Glutamatergic neuron (in vitro differentiated cells): ENCODE results near the gene NXPH2. TPM values are rescaled to one million over a fixed set of nuclear protein-coding genes. Genes with fewer than 3 reads are reported as not detected.

Source experiments
- DNase-seq: peaks from one replicate; pipeline ENCODE4 v3.0.0; 2022
- H3K27ac Mint-ChIP-seq: one replicate; pipeline ENCODE4 v1.8.0; 2020; ENCODE audit warnings: mild to moderate bottlenecking, mixed read lengths, inconsistent platforms; ENCODE audit not compliant: unreplicated experiment
- H3K27me3 Mint-ChIP-seq: one replicate; pipeline ENCODE4 v1.8.0; 2020; ENCODE audit warnings: mild to moderate bottlenecking, moderate library complexity, mixed read lengths, inconsistent platforms; ENCODE audit not compliant: unreplicated experiment
- H3K36me3 Mint-ChIP-seq: one replicate; pipeline ENCODE4 v1.8.0; 2020; ENCODE audit warnings: mild to moderate bottlenecking, mixed read lengths, inconsistent platforms; ENCODE audit not compliant: unreplicated experiment
- H3K4me1 Mint-ChIP-seq: one replicate; pipeline ENCODE4 v1.8.0; 2020; ENCODE audit warnings: mild to moderate bottlenecking, low read depth, mixed read lengths, inconsistent platforms; ENCODE audit not compliant: unreplicated experiment
- H3K4me3 Mint-ChIP-seq: one replicate; pipeline ENCODE4 v1.8.0; 2020; ENCODE audit warnings: mild to moderate bottlenecking, mixed read lengths, inconsistent platforms; ENCODE audit not compliant: unreplicated experiment
- H3K9me3 Mint-ChIP-seq: one replicate; pipeline ENCODE4 v1.8.0; 2020; ENCODE audit warnings: mild to moderate bottlenecking, moderate library complexity, mixed read lengths, inconsistent platforms; ENCODE audit not compliant: unreplicated experiment
- CTCF ChIP-seq: fragments of 200-600 bp; sonication (generic); IDR thresholded peaks from one replicate; pipeline ENCODE4 v1.5.0; 2021; ENCODE audit not compliant: partially characterized antibody, unreplicated experiment
- total RNA-seq: library from RNA; stranded (reverse); fragmentation: NEBNext Ultra II Directional; extraction: Animal tissue kit (Norgen Biotek cat#: 25700); gene quantifications from one replicate; pipeline ENCODE4 v1.2.1, GENCODE V29; 2021; ENCODE audit not compliant: unreplicated experiment

Gene NXPH2
- total RNA-seq, 1 donor from 2014 or later = 0.83 TPM

DNA sequence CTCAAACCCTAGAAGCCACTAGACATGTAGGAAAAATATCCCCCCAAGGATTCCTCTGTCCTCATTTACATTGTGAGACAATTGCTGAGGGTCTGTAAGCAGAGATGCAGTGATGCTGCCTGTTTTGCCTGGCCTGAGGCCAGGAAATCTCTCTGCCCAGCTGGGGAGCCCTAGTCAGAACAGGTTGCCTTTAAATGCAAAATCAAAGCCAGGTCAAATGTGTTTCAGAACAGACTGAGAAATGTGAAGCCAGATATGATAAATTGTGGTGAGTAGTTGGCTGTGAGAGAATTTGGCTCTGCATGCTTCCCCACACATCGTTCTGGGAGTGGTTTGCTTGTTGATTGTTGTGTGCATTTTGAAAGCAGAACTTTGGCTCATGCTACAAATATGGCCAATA lies 38.4 kb upstream of the NXPH2 start:
- Mint-ChIP-seq H3K36me3 (no peaks in the 10 kb centered on the region), H3K27ac (no peak overlapping the region), H3K9me3 (peaks cover 3% of the 10 kb centered on the region), H3K4me3 (no peak overlapping the region), H3K27me3 (peaks cover 2% of the 10 kb centered on the region), H3K4me1 (peaks cover 6% of the 10 kb centered on the region)
- TF ChIP-seq CTCF = no peak
- peak; percentile 26 for DNase-seq

DNA sequence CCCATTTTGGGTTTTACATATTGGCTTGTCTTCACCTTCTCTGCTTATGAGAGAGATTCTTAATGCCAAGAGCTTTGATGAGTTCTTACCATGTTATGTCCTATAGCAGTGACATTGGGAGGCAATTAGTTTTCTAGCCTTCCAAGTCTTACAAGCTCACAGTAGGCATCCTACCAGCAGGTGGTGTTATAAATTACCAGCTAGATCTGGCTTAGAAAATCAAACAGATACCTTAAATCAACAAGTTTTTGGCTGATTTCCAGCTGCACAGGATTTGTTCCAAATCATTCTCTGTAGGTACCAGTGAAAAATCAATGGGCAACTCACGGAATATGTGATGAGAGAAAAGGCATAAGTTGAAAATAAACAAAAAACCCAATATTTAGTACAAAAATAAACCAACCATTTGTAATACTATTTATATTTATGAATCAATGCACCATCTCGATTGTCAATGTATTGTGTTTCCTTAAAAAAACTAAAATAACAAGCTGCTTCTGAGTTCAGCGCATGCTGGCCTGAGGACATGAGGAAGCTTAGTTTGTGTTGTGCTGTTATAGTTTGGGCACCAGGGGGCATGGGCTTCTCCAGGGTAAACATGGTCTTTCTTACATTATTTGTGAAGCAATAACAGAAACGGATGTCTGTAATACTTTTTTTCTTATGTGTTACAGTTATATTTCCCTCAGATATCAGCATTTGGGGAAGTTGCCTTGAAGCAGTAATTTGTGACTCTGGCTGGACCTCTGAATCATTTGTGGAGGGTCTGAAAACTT lies 34.1 kb upstream of the NXPH2 start:
- Mint-ChIP-seq H3K4me3 (no peak overlapping the region), H3K36me3 (no peaks in the 10 kb centered on the region), H3K4me1 (peaks cover 6% of the 10 kb centered on the region), H3K9me3 (peaks cover 3% of the 10 kb centered on the region), H3K27me3 (peaks cover 2% of the 10 kb centered on the region), H3K27ac (no peak overlapping the region)
- no peak for DNase-seq
- peak; percentile 47 for TF ChIP-seq CTCF

- Mint-ChIP-seq H3K4me3 (no peak overlapping the region), H3K9me3 (peaks cover 1% of the 10 kb centered on the region), H3K27ac (no peak overlapping the region), H3K27me3 (no peaks in the 10 kb centered on the region), H3K4me1 (no peaks in the 10 kb centered on the region), H3K36me3 (no peaks in the 10 kb centered on the region)
- no peak for TF ChIP-seq CTCF
- DNase-seq = no peak
Observed at GRCh38 chr2:138811431-138811830, 31.2 kb upstream of the NXPH2 start.

DNA sequence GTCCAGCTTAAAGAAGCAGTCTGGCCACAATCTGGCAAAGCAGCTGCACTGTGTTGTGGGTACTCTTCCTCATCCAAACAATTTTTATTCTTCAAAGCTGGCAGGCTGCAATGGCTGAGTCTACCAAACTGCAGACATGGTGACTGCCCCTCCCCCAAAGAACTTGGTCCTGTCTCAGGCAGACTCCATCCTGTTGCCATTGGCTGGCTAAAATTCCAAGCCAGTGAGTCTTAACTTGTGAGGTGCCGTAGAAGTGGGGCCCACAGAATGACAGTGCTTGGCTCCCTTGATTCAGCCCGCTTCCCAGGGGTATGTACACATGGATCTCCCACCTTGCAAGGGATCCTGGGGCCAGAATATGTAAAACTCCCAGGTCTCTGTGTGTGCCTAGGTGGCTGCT lies 14.5 kb upstream of the NXPH2 start:
- Mint-ChIP-seq H3K9me3 (no peaks in the 10 kb centered on the region), H3K4me1 (no peaks in the 10 kb centered on the region), H3K27me3 (peaks cover 1% of the 10 kb centered on the region), H3K27ac (no peak overlapping the region), H3K36me3 (peaks cover 9% of the 10 kb centered on the region), H3K4me3 (no peak overlapping the region)
- TF ChIP-seq CTCF = no peak
- DNase-seq = no peak

DNA sequence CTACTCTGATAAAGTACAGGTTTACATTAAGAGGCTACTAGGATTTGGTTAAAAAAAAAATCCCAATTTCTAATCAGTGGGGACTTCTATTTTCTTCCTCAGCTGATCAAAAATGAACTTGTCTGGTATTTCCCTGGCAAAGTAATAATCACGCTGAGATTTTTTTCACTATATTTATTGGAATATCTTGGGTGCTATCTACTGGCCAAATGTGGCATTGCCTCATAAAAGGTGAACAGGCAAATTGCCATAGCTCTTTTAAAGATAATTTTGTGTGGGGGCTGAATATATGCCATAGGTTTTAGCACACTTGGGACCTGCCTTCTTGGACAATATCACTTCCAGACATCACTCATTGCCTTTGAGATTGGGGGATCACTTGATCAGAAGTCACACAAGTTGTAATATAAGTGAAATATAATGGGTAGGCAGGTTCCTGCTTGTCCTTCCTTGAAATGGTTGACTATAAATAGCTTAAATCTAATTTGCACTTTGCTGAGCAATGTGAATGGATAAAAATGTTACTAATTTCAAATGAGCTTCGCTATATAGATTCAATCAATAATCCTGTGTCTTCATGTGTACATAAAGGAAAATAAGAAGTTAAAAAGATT lies 7.0 kb upstream of the NXPH2 start:
- Mint-ChIP-seq H3K36me3 (no peaks in the 10 kb centered on the region), H3K27ac (no peak overlapping the region), H3K9me3 (peaks cover under 1% of the 10 kb centered on the region), H3K4me3 (no peak overlapping the region), H3K27me3 (peaks cover 1% of the 10 kb centered on the region), H3K4me1 (peaks cover 6% of the 10 kb centered on the region)
- no peak for DNase-seq
- peak; percentile 66 for TF ChIP-seq CTCF
